Mammary epithelial cell (primary cell): ENCODE data around the gene ME3.

Experiments
- EZH2 ChIP-seq: IDR thresholded peaks from 2 replicates; pipeline ENCODE4 v1.6.1; 2012; ENCODE audit warnings: low read length, inconsistent platforms, borderline replicate concordance
- TF ChIP-seq, protein P1 (sequence below), 2 donors: IDR thresholded peaks in 1 of 2; conservative IDR thresholded peaks in 1 of 2; 2 replicates each; pipeline ENCODE4 v1.5.1; 2011 to 2012; ENCODE audit warnings: inconsistent platforms in 2 of 2, low read length in 2 of 2, mild to moderate bottlenecking in 2 of 2, control low read depth in 1 of 2, low read depth in 1 of 2; ENCODE audit not compliant: insufficient read depth in 1 of 2; ENCODE audit errors: extremely low read depth in 1 of 2

DNA sequence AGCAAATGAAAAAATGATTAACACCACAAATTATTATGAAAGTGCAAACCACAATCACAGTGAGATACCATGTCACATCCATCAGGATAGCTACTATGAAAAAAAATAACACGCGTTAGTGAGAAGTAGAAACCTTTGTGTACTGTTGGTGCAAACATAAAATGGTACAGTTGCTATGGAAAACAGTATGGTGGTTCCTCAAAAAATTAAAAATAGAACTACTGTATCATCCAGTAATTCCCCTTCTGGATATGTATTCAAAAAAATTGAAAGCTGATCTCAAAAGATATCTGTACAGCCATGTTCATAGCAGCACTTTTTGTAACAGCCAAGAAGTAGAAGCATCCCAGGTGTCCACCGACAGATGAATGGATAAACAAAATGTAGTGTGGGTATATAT lies 254.3 kb downstream of the ME3 start:
- TF ChIP-seq, protein P1, sequence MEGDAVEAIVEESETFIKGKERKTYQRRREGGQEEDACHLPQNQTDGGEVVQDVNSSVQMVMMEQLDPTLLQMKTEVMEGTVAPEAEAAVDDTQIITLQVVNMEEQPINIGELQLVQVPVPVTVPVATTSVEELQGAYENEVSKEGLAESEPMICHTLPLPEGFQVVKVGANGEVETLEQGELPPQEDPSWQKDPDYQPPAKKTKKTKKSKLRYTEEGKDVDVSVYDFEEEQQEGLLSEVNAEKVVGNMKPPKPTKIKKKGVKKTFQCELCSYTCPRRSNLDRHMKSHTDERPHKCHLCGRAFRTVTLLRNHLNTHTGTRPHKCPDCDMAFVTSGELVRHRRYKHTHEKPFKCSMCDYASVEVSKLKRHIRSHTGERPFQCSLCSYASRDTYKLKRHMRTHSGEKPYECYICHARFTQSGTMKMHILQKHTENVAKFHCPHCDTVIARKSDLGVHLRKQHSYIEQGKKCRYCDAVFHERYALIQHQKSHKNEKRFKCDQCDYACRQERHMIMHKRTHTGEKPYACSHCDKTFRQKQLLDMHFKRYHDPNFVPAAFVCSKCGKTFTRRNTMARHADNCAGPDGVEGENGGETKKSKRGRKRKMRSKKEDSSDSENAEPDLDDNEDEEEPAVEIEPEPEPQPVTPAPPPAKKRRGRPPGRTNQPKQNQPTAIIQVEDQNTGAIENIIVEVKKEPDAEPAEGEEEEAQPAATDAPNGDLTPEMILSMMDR (conservative IDR thresholded peaks at IDR 0.05 in 1 of 2, IDR thresholded peaks at IDR 0.05 in 1 of 2; ENCODE audit: extremely low read depth in 1 of 2, insufficient read depth in 1 of 2, low read depth in 1 of 2, low read length in 2 of 2) = no peak
- TF ChIP-seq EZH2 = no peak
